ENCODE measurements around the gene ERN1.

GRCh38 chr17:64131606-64132270 lies 1.8 kb upstream of the ERN1 start:
- TF ChIP-seq POLR2A (IDR thresholded peaks at IDR 0.05): no peak
- no peak for TF ChIP-seq CTCF (IDR thresholded peaks at IDR 0.05)
